H7 (cell line): ENCODE results near the gene TVP23A. TPM values are rescaled to one million over a fixed set of nuclear protein-coding genes. Genes with fewer than 3 reads are reported as not detected.
A peak's percentile ranks its signal among the peaks of the same experiment; 100 is the strongest.
"Not testable (repeated sequence)": the region's sequence is repeated elsewhere in the genome, so short reads cannot be mapped to it uniquely, and the experiment has no call there.

Source experiments
- DNase-seq: peaks from one replicate; pipeline ENCODE4 v3.0.0; 2012
- H3K27me3 ChIP-seq: 2 replicates; pipeline ENCODE4 v1.6.0; 2011; ENCODE audit warnings: mild to moderate bottlenecking, low read length; ENCODE audit not compliant: control insufficient read depth, insufficient read depth
- H3K36me3 ChIP-seq: replicated peaks from 2 replicates; pipeline ENCODE4 v1.5.1; 2011; ENCODE audit warnings: low read length; ENCODE audit not compliant: control insufficient read depth, insufficient read depth
- H3K4me3 ChIP-seq: 2 replicates; pipeline ENCODE4 v1.5.1; 2011; ENCODE audit warnings: low read depth, mild to moderate bottlenecking, control low read depth, low read length, moderate library complexity; ENCODE audit not compliant: insufficient read depth
- total RNA-seq: library from RNA; depleted of rRNA; stranded (reverse); fragments of >200 nt; shearing (Covaris generic); gene quantifications from 2 replicates; pipeline ENCODE4 v1.2.3, GENCODE V29; 2014

Gene TVP23A
- total RNA-seq, 1 experiment from 2014 or later, result 0.55 TPM

GRCh38 chr16:10788630-10789029, 30.0 kb downstream of the TVP23A start:
- not testable (repeated sequence) for H3K36me3 ChIP-seq, DNase-seq, H3K4me3 ChIP-seq, H3K27me3 ChIP-seq

DNA sequence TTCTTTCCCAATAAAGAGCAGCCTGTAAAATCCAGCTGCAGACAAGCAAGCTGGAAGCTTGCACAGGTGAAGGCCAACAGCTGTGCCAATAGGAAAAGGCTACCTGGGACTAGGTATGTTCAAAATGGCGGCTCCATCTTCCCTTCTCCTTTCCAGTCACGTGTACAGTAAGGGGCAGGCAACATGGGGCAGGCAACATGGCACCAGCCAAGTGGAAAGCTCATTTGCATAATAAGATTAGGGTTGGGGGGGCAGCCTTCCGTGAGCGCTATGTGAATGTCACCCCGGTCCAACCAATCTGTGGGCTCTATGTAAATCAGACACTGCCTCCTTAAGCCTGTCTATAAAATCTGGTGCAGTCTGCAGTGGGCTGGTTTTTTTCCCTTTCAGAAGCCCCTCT, 31.3 kb downstream of the TVP23A start:
- no peaks in the 10 kb centered on the region for H3K27me3 ChIP-seq
- H3K4me3 ChIP-seq, result no peak overlapping the region
- no peaks in the 10 kb centered on the region for H3K36me3 ChIP-seq
- DNase-seq, result no peak

DNA sequence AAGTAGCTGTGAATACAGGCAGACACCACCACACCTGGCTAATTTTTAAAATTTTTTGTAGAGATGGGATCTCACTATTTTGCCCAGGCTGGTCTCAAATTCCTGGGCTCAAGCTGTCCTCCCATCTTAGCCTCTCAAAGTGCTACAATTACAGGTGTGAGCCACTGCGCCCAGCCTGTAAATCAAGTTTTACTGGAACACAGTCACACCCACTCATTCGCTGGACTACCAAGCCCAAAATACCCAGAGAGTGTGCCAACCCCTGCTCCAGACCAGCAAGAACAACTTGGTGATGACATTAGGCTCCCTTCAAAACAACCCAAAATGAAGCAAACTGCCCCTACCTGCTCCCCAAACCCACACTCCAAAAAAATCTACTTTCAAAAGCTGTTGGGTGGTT, 36.0 kb downstream of the TVP23A start:
- DNase-seq, result no peak
- Histone ChIP-seq H3K27me3 (no peaks in the 10 kb centered on the region), H3K36me3 (no peaks in the 10 kb centered on the region)

DNA sequence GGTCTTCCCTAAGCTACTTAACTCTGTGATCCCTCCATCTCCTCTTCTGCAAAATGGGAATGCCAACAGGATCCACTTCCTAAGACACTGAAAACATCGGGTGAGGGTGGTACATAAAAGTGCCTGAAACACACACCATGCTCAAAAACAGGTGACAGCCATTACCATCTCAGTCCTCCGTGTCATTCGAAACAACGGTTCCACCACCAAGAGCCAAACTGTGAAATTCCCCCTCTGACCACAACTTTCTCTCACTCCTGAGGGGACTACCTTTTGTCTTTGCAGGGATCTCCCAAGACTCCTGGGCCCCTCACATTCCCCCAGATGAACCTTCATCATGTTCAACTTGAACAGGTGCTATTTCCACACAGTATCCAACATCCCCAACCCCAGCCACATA, 38.0 kb downstream of the TVP23A start:
- Histone ChIP-seq H3K36me3 (no peaks in the 10 kb centered on the region), H3K4me3 (no peak overlapping the region), H3K27me3 (no peaks in the 10 kb centered on the region)
- no peak for DNase-seq

More for the DNA sequence above, 36.0 kb downstream of the TVP23A start:
- no peak overlapping the region for H3K4me3 ChIP-seq

GRCh38 chr16:10779908-10780307, 38.7 kb downstream of the TVP23A start:
- not testable (repeated sequence) for H3K27me3 ChIP-seq, H3K4me3 ChIP-seq, DNase-seq, H3K36me3 ChIP-seq

- H3K4me3 ChIP-seq, result no peak overlapping the region
- H3K36me3 ChIP-seq, result no peaks in the 10 kb centered on the region
- no peak for DNase-seq
- H3K27me3 ChIP-seq, result no peaks in the 10 kb centered on the region
These were observed 41.2 kb downstream of the TVP23A start for GRCh38 chr16:10777356-10777755.

DNA sequence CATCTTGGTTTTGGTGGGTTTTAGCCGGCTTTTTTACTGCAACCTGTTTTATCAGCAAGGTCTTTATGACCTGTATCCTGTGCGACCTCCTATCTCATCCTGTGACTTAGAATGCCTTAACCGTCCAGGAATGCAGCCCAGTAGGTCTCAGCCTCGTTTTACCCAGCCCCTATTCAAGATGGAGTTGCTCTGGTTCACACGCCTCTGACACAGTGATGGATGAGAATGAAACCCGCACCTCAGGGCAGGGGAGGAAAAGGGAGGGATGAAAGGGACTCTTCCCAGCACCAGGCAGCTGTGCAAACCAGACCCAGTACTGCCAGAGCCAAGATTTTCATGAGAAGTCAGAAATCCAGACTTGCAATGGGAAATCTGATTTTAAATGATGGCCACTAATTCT, 41.7 kb downstream of the TVP23A start:
- H3K4me3 ChIP-seq, H3K27me3 ChIP-seq, H3K36me3 ChIP-seq, DNase-seq: not testable (repeated sequence)

- DNase-seq, result no peak
- no peaks in the 10 kb centered on the region; the same call in 1 of the 2 replicates for H3K36me3 ChIP-seq
- H3K27me3 ChIP-seq, result no peaks in the 10 kb centered on the region
- H3K4me3 ChIP-seq, result no peak overlapping the region
These were observed 42.3 kb downstream of the TVP23A start for GRCh38 chr16:10776280-10776679.

- DNase-seq, result no peak
- Histone ChIP-seq H3K27me3 (no peaks in the 10 kb centered on the region), H3K4me3 (no peak overlapping the region), H3K36me3 (peaks cover 1% of the 10 kb centered on the region; the same call in 1 of the 2 replicates)
These were observed 47.7 kb downstream of the TVP23A start for GRCh38 chr16:10770907-10771306.

DNA sequence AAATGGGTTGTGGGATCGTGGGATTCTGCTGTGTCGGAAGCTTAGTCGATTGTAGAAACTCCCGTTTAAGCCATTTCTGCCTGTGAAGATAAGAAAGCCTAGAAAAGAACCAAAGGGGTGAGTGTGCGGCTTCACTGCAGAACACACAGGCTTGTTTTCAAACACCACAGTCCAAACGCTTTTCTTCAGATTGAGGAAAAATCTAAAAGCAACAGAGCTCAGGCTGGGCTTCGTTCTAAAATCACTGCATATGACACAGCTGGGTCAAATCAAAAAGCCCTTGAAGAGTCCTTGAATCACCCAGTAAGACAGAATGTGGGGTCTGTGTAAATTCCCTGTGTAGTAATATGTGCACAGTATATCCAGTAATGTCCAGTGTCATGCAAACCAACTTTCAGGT, 49.2 kb downstream of the TVP23A start:
- Histone ChIP-seq H3K36me3 (peaks cover 1% of the 10 kb centered on the region; the same call in 1 of the 2 replicates), H3K4me3 (no peak overlapping the region), H3K27me3 (no peaks in the 10 kb centered on the region)
- no peak for DNase-seq

DNA sequence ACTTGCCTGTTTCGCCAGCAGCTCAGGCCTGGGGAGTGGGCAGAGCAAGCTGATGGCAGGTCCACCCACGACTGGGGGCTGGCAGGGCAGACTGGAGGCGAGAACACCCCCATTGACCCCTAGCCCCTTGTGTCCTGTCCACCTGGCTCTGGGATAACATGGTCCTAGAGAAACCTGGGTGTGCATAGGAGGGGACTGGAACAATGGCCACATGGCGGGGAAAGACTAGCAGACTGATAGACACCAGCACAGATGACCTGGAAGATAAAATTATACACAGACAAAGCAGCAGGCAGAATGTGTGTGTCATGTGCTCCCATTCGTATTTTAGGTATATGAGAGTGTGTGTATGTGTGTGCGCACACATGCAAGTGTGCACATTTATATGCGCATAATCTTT, 51.5 kb downstream of the TVP23A start:
- no peak for DNase-seq
- no peak overlapping the region for H3K4me3 ChIP-seq
- peaks cover 3% of the 10 kb centered on the region for H3K36me3 ChIP-seq
- H3K27me3 ChIP-seq, result no peaks in the 10 kb centered on the region

GRCh38 chr16:10765772-10766171, 52.8 kb downstream of the TVP23A start:
- H3K4me3 ChIP-seq, result no peak overlapping the region

GRCh38 chr16:10763456-10763855, 55.1 kb downstream of the TVP23A start:
- Histone ChIP-seq H3K4me3 (no peak overlapping the region), H3K36me3 (peaks cover 13% of the 10 kb centered on the region), H3K27me3 (no peaks in the 10 kb centered on the region)
- DNase-seq, result no peak

More at GRCh38 chr16:10765772-10766171, 52.8 kb downstream of the TVP23A start:
- no peaks in the 10 kb centered on the region for H3K27me3 ChIP-seq
- H3K36me3 ChIP-seq, result peaks cover 6% of the 10 kb centered on the region
- DNase-seq, result no peak

GRCh38 chr16:10762336-10763016, 56.1 kb downstream of the TVP23A start:
- peak; percentile 42 for DNase-seq
- H3K27me3 ChIP-seq, result no peaks in the 10 kb centered on the region
- no peak overlapping the region for H3K4me3 ChIP-seq
- H3K36me3 ChIP-seq, result peaks cover 18% of the 10 kb centered on the region

GRCh38 chr16:10761373-10761772, 57.2 kb downstream of the TVP23A start:
- no peak for DNase-seq
- Histone ChIP-seq H3K36me3 (peaks cover 19% of the 10 kb centered on the region), H3K27me3 (no peaks in the 10 kb centered on the region), H3K4me3 (no peak overlapping the region)

DNA sequence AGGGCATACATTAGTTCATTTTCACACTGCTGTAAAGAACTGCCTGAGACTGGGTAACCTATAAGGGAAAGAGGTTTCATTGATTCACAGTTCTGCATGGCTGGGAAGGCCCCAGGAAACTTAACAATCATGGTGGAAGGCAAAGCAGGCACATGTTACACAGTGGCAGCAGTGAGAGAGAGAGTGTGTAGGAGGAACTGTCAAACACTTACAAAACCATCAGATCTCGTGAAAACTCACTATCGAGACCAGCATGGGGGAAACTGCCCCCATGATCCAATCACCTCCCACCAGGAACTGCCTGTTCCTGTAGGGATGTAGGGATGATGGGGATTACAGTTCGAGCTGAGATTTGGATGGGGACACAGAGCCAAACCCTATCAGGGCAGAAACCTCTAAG, 57.7 kb downstream of the TVP23A start:
- Histone ChIP-seq H3K27me3 (no peaks in the 10 kb centered on the region), H3K36me3 (peaks cover 19% of the 10 kb centered on the region), H3K4me3 (no peak overlapping the region)
- DNase-seq, result no peak
